ENCODE data around the gene CYTH1.

The CYTH1 gene, protein sequence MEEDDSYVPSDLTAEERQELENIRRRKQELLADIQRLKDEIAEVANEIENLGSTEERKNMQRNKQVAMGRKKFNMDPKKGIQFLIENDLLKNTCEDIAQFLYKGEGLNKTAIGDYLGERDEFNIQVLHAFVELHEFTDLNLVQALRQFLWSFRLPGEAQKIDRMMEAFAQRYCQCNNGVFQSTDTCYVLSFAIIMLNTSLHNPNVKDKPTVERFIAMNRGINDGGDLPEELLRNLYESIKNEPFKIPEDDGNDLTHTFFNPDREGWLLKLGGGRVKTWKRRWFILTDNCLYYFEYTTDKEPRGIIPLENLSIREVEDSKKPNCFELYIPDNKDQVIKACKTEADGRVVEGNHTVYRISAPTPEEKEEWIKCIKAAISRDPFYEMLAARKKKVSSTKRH

GRCh38 chr17:78781893-78782304 is at the start of gene CYTH1:
Gene CYTH1 (minus strand): TSS chr17:78782273. CDS start chr17:78782223, 50 bp downstream.
- DNase-seq = no peak
- CTCF ChIA-PET = no interaction called here
- peak within 1 kb of the TSS; percentile 96 for H3K27ac Mint-ChIP-seq
- H3K27me3 Mint-ChIP-seq = no peaks in the 10 kb centered on the region
- peak within 1 kb of the TSS; percentile 82 for H3K4me3 Mint-ChIP-seq
- no peaks in the 10 kb centered on the region for H3K9me3 Mint-ChIP-seq
- peaks cover 25% of the 10 kb centered on the region for H3K36me3 Mint-ChIP-seq
- H3K4me1 Mint-ChIP-seq = peaks cover 62% of the 10 kb centered on the region

- CTCF ChIA-PET = interaction anchor here (1.0 kb wide), 1 partner anchor 10 kb away, joined by 4 read pairs; no protein-coding TSS in a partner anchor
- H3K4me3 Mint-ChIP-seq = no peak overlapping the region
- H3K27ac Mint-ChIP-seq = no peak overlapping the region
- peaks cover 14% of the 10 kb centered on the region for H3K4me1 Mint-ChIP-seq
- H3K9me3 Mint-ChIP-seq = no peaks in the 10 kb centered on the region
- no peaks in the 10 kb centered on the region for H3K27me3 Mint-ChIP-seq
- no peak for DNase-seq
- H3K36me3 Mint-ChIP-seq = peaks cover 69% of the 10 kb centered on the region
Observed at GRCh38 chr17:78829477-78829876, 47.4 kb upstream of the CYTH1 start.

GRCh38 chr17:78828470-78829185 is 46.6 kb upstream of the CYTH1 start:
- Mint-ChIP-seq H3K36me3 (peaks cover 74% of the 10 kb centered on the region), H3K4me3 (no peak overlapping the region), H3K4me1 (peaks cover 18% of the 10 kb centered on the region), H3K27me3 (no peaks in the 10 kb centered on the region), H3K27ac (peak overlapping the region; percentile 59), H3K9me3 (no peaks in the 10 kb centered on the region)
- CTCF ChIA-PET = interaction anchor here (1.0 kb wide), 1 partner anchor 9 kb away, joined by 4 read pairs; no protein-coding TSS in a partner anchor
- DNase-seq = peak; percentile 33

DNA sequence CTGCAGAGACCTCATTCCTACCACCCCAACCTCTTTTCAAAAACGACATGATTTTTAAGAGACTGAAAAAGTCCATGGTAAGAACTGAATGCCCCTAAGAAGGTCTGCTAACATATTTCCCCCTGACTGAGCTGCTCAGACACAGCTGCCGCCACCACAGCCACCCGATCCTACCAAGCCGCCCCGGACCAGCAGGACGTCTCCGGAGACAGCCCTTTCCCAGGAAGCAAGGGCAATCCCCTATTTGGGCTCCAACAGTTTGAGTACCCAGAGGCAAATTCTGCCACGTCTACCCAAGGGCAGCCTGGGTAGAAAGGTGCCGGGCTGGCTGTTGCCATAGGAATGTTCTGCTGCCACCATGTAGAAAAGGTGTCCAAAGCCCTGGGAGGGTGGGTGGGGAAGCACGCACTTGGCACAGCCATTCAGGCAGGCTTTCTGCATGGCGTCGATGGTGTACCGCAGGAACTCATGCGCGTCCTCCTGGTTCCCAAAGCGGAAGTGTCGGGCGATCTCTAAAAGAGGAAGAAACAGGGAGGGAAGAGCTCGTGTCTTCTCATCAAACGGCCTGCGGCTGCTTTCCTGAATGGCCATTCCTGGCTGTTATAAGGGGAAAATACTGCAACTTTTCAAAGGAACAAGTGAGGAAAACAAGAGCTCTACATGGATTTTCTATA is 44.9 kb upstream of the CYTH1 start:
- H3K4me1 Mint-ChIP-seq = peaks cover 27% of the 10 kb centered on the region
- peak; percentile 8 for DNase-seq
- peaks cover 73% of the 10 kb centered on the region for H3K36me3 Mint-ChIP-seq
- peak overlapping the region; percentile 16 for H3K27ac Mint-ChIP-seq
- H3K27me3 Mint-ChIP-seq = no peaks in the 10 kb centered on the region
- H3K9me3 Mint-ChIP-seq = no peaks in the 10 kb centered on the region
- no peak overlapping the region for H3K4me3 Mint-ChIP-seq
- CTCF ChIA-PET = no interaction called here

DNA sequence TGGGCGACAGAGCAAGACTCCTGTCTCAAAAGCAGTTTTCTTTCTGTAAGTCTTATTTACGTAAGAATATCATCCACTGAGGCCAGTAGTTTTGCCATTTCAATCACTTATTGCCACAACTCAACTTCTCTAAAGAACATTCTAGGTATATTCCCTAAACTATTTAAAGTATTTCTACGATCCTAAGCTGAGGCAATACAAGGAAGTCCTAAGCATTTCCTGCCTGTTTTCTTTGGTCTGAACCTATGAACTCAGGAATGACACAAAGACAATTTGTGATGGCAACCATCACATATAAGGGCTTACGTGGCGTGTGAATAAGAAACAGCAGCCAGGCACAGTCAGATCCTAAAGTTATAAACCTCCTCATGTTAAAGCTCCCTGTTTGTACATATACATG is 44.3 kb upstream of the CYTH1 start:
- H3K27ac Mint-ChIP-seq = peak overlapping the region; percentile 16
- no peaks in the 10 kb centered on the region for H3K9me3 Mint-ChIP-seq
- no peak overlapping the region for H3K4me3 Mint-ChIP-seq
- peaks cover 31% of the 10 kb centered on the region for H3K4me1 Mint-ChIP-seq
- no peaks in the 10 kb centered on the region for H3K27me3 Mint-ChIP-seq
- DNase-seq = no peak
- H3K36me3 Mint-ChIP-seq = peaks cover 71% of the 10 kb centered on the region
- CTCF ChIA-PET = interaction anchor here (0.7 kb wide), 1 partner anchor 61 kb away, joined by 3 read pairs; no protein-coding TSS in a partner anchor

DNA sequence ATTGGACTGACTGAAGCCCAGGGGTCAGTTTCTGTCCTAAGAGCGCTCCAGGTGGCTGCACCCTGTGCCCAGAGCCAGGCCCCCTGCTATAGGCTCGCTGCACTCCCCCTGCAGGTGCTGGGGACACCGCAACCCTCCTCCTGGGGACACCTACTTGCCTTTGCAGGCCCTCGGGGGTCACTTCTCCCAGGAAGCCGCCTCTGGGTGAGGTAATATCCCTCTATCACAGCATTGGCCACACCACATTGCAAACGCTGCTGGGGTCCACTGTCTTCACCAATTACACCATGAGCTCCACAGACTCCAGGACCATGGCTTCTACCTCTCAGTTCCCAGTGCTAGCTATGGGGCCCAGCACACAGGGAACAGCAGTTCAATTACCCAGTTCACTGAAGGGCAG is 43.6 kb upstream of the CYTH1 start:
- CTCF ChIA-PET = interaction anchor here (0.7 kb wide), 1 partner anchor 18 kb away, joined by 3 read pairs; no protein-coding TSS in a partner anchor
- Mint-ChIP-seq H3K9me3 (no peaks in the 10 kb centered on the region), H3K4me1 (peaks cover 36% of the 10 kb centered on the region), H3K36me3 (peaks cover 74% of the 10 kb centered on the region), H3K27ac (peak overlapping the region; percentile 46), H3K4me3 (no peak overlapping the region), H3K27me3 (no peaks in the 10 kb centered on the region)
- DNase-seq = peak; percentile 11

DNA sequence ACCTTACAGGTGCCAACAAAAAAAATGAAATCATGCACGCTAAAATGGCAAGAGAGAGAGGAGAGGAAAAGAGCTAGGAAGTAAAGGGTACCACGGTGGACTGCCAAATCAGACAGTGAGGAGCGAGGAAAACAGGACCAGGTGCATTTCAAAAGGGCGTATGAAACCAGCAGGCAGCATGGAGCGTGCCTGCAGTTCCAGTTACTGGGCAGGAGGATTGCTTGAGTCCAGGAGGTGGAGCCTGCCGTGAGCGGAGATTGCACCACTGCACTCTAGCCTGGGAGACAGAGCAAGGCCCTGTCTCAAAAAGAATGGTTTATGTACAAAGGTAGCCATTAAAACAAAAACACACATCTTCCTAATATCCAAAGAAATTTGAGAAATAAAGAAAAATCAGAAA is 42.2 kb upstream of the CYTH1 start:
- peak; percentile 6 for DNase-seq
- Mint-ChIP-seq H3K4me3 (no peak overlapping the region), H3K27me3 (no peaks in the 10 kb centered on the region), H3K36me3 (peaks cover 79% of the 10 kb centered on the region), H3K9me3 (no peaks in the 10 kb centered on the region), H3K4me1 (peaks cover 50% of the 10 kb centered on the region), H3K27ac (peak overlapping the region; percentile 31)
- CTCF ChIA-PET = no interaction called here

DNA sequence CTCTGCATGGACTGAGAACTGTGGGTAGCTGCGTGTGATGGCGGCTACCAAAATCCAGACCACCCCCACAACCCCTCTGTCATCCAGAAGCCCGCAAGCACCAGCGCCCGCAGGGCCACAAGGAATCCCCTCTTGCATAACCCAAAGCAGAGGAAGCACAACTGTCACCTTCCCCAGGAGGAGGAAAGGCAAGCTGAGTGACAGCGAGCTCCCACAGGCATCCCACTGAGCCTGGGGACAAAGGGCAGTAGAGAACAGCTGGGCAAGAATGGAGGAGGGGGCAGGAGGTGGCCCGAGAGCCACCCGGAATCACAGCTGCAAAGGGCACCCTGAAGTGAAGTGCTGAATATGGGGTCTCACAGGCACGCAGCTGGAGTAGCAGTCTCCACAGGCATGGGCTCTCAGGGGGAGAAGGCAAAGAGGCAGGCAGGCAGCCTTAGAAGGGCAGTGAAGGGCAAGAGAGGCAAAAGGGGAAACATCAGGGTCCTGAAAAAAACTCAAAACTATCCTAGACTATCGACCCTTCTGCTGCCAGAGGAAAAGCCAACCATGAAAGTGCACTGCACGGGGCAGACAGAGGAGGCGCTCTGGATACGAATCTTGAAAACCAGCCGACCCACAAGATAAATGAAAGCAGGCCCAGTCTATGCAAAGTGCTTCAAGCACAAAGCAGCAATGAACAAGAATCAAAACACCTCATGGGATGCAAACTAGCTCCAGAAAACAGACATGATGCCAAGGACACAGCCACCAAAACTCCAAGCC is 41.4 kb upstream of the CYTH1 start:
- peak; percentile 5 for DNase-seq
- no peaks in the 10 kb centered on the region for H3K9me3 Mint-ChIP-seq
- H3K4me3 Mint-ChIP-seq = no peak overlapping the region
- peak overlapping the region; percentile 81 for H3K27ac Mint-ChIP-seq
- H3K36me3 Mint-ChIP-seq = peaks cover 83% of the 10 kb centered on the region
- CTCF ChIA-PET = interaction anchor here (0.6 kb wide), 1 partner anchor 112 kb away, joined by 3 read pairs; no protein-coding TSS in a partner anchor
- H3K4me1 Mint-ChIP-seq = peaks cover 57% of the 10 kb centered on the region
- no peaks in the 10 kb centered on the region for H3K27me3 Mint-ChIP-seq

- peaks cover 78% of the 10 kb centered on the region for H3K36me3 Mint-ChIP-seq
Observed at GRCh38 chr17:78822552-78822951, 40.5 kb upstream of the CYTH1 start.

DNA sequence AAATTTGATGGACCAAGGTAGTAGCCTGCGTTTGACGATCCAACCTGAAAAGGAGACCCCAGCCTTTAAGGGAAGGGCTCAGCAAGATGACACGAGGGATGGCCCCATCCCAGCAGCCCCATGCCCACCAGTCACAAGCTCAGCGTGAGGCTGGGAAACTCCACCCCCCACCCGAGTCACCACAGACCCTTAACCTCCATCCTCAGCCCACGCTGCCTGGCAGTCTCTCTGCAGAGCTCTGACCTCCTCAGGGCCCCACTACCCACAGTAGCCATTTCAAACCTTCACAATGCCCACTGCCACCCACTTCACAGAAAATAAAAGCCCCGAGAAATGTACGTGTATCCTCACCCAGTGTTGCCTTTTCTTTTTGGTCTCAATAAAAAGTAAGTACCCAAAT is 39.9 kb upstream of the CYTH1 start:
- Mint-ChIP-seq H3K27me3 (no peaks in the 10 kb centered on the region), H3K36me3 (peaks cover 78% of the 10 kb centered on the region), H3K4me3 (no peak overlapping the region), H3K9me3 (no peaks in the 10 kb centered on the region), H3K4me1 (peaks cover 71% of the 10 kb centered on the region), H3K27ac (peak overlapping the region; percentile 64)
- peak; percentile 13 for DNase-seq
- CTCF ChIA-PET = interaction anchor here (0.7 kb wide), 1 partner anchor 116 kb away, joined by 3 read pairs; no protein-coding TSS in a partner anchor

More at GRCh38 chr17:78822552-78822951, 40.5 kb upstream of the CYTH1 start:
- peak overlapping the region; percentile 81 for H3K27ac Mint-ChIP-seq
- CTCF ChIA-PET = interaction anchor here (0.6 to 0.7 kb wide), 2 partner anchors 111 to 116 kb away, joined by 3 read pairs; no protein-coding TSS in a partner anchor
- no peaks in the 10 kb centered on the region for H3K27me3 Mint-ChIP-seq
- no peaks in the 10 kb centered on the region for H3K9me3 Mint-ChIP-seq
- peak; percentile 1 for DNase-seq
- no peak overlapping the region for H3K4me3 Mint-ChIP-seq
- H3K4me1 Mint-ChIP-seq = peaks cover 65% of the 10 kb centered on the region

DNA sequence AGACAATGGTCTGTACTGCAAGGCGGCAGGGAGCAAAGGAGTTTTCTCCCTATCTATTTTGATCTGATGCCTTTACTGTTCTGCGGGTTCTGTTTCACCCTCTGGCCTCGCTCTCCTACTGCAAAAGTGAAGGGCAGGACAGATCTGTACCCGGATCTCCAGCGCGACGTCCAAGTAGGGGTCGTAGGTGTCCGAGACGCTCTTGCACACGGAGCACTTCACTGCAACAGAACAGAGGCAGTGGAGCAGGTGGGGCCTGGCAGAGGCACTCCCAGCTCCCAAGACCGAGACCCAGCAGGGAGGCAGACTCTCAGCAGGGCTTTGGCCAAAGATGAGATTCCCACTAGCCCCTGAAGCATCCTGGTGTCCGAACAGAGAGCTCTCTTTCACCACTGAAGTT is 38.8 kb upstream of the CYTH1 start:
- H3K4me1 Mint-ChIP-seq = peaks cover 77% of the 10 kb centered on the region
- H3K36me3 Mint-ChIP-seq = peaks cover 75% of the 10 kb centered on the region
- peak overlapping the region; percentile 95 for H3K27ac Mint-ChIP-seq
- no peaks in the 10 kb centered on the region for H3K27me3 Mint-ChIP-seq
- DNase-seq = peak; percentile 8
- no peak overlapping the region for H3K4me3 Mint-ChIP-seq
- H3K9me3 Mint-ChIP-seq = no peaks in the 10 kb centered on the region
- CTCF ChIA-PET = no interaction called here

GRCh38 chr17:78819806-78820792 is 38.0 kb upstream of the CYTH1 start:
- CTCF ChIA-PET = interaction anchor here (0.6 to 1.5 kb wide), 5 partner anchors 9 to 152 kb away, joined by 3 to 4 read pairs (median 3); no protein-coding TSS in a partner anchor
- peaks cover 73% of the 10 kb centered on the region for H3K4me1 Mint-ChIP-seq
- peak; percentile 18 for DNase-seq
- H3K27me3 Mint-ChIP-seq = no peaks in the 10 kb centered on the region
- peaks cover 74% of the 10 kb centered on the region for H3K36me3 Mint-ChIP-seq
- H3K4me3 Mint-ChIP-seq = peak overlapping the region; percentile 1
- H3K27ac Mint-ChIP-seq = peak overlapping the region; percentile 95
- no peaks in the 10 kb centered on the region for H3K9me3 Mint-ChIP-seq
